Ureter (tissue), 1 donor: ENCODE measurements around the gene OAS3. TPM values are rescaled to one million over a fixed set of nuclear protein-coding genes. Genes with fewer than 3 reads are reported as not detected.
"Not testable (repeated sequence)": the region's sequence is repeated elsewhere in the genome, so short reads cannot be mapped to it uniquely, and the experiment has no call there.

Experiments used
- DNase-seq: peaks from one replicate; pipeline ENCODE4 v3.0.0-alpha.2; 2020; ENCODE audit warnings: low spot score
- total RNA-seq: library from RNA; stranded (reverse); gene quantifications from one replicate; pipeline ENCODE4 v1.2.4, GENCODE V29; 2023
- donor health status: DM: yes; HTN: yes; CAD: no.

The OAS3 gene
- total RNA-seq, 1 donor from 2014 or later, result 33.4 TPM

DNA sequence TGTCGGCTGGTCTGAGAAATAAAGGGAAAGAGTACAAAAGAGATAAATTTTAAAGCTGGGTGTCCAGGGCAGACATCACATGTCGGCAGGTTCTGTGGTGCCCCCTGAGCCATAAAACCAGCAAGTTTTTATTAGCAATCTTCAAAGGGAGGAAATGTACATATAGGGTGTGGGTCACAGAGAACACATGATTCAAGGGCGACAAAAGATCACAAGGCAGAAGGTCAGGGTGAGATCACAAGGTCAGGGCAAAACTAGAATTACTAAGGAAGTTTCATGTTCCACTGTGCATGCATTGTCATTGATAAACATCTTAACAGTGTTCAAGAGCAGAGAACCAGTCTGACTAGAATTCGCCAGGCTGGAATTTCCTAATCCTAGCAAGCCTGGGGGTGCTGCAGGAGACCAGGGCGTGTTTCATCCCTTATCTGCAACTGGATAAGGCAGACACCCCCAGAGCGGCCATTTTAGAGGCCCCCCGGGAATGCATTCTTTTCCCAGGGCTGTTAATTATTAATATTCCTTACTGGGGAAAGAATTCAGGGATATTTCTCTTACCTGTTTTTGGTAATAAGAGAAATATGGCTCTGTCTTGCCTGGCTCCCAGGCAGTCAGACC lies 11.7 kb upstream of the OAS3 start:
- not testable (repeated sequence) for DNase-seq

DNA sequence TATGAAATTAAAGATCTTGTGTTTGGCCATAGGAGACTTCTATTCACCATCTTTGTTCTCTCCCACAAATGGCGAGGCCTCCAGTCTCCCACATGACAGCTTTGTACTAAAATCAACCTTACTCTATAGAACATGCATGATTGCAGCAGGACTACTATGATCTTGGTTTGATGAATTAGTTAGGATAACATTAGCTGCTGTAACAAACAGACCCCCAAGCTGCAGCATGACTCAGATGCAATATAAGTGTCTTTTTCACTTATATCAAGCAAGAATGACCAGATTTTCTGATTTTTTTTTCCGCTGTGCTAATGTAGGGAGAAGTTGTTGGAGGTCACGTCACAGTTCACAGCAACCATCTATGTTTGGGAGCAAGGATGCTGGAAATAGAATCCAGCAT lies 10.8 kb upstream of the OAS3 start:
- DNase-seq, result no peak

DNA sequence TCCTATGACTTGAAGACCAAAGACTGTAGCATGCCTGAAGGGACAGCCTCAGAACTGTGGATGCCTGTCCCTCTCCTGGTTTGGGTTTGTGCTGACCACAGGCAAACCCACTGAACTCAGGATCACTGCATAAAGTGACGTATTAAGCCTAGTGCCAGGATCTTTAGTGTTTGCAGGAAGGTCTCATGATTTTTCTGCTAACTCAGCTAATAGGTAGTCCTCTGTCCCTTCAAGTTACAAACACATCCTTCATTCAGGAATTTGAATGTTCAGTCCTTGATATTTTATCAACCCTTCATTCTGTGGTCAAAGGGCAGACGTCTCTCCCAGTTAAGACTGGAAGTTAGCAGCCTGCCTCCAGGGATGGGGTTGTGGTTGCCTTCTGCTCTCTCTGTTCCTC lies 10.3 kb upstream of the OAS3 start:
- no peak for DNase-seq

DNA sequence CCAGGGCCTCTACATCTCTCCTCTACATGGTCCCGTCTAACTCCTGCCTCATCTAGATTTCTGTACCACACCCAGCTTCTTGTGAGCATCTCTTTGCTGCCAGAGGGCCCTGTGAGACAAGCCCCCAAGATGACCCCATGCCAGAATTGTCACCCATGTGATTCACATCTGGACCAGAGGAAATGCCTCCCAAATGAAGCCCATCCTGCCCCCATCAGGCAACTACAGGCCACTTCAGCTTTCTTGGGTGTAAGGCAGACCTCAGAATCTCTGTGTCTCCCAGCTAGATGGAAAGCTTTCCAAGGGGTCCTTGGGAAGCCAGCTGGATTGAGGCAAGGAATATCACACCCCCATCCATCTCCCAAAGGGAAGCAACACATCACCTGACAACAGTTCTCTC lies 9.3 kb upstream of the OAS3 start:
- no peak for DNase-seq

DNA sequence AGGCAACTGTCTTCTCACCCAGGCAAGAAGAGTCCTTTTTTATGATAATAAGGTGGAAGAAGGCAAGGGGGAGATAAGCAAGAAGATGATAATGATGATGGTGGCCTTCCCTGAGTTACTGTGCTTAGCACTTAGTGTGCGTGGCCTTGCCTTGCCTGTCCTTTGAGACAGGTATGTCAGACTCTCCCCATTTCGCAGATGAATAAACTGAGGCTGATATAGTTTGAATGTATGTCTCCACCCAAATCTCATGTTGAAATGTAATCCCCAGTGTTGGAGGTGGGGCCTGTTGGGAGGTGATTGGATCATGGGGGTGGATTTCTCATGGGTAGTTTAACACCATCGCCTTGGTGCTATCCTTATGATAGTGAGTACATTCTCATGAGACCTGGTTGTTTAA lies 8.6 kb upstream of the OAS3 start:
- DNase-seq, result no peak

DNA sequence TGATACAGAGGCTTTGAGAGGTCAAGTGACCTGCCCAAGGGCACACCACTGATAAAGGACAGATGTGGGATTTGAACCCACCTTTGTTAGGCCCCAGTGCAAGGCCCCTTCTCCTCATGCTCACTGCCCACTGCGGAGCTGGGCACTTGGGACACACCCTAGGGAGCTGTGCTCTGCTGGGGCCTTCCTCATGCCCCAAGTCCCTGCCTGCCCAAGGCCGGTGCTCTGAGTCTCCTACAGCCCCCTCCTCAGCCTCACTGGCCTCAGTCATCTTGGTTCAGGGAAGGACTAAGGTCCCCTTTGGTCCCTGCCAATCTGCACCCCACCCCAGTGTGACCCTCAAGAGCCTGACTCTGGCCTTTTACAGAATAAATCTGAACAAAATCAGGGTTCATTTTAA lies 7.9 kb upstream of the OAS3 start:
- no peak for DNase-seq

DNA sequence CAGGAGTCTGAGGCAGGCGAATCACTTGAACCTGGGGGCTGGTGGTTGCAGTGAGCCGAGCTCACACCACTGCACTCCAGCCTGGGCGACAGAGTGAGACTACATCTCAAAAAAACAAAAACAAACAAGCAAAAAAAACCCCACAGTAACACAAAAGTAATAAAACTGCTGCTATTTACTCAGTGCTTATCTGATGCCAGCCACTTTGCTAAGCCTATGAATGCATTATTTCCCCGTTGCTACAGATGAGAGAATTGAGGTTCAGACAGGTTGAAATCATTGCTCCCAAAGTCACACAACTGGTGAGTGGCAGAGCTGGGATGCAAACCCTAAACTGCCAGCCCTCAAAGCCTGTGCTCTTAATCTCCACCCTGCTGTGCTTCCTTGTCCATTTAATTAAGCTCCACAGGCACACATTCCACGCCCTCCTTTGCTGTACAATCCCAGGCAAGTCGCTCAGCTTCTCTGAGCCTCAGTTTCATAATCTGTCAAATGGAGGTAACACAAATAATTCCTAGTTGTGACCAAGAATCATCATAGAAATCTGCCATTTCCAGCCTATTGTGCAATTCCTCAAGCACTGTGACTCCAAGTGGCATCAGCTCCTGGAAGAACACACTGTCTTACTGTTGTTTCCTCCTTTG lies 5.7 kb upstream of the OAS3 start:
- no peak for DNase-seq

DNA sequence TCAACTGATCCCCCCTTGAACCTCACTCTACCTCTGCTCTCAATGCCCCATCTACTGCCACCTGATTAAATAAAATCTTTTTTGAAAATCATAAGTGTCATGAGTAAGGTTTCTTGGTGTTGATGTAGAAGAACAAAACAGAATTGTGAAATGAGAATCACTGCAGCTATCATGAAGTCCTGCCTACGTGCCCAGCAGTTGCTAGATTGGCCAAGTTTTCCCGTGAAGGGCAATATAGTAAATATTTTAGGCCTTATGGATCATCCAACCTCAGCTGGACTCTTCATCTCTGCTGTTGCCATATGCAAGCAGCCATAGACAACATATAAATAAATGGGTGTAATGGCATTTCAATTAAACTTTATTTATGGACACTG lies 5.2 kb upstream of the OAS3 start:
- no peak for DNase-seq

DNA sequence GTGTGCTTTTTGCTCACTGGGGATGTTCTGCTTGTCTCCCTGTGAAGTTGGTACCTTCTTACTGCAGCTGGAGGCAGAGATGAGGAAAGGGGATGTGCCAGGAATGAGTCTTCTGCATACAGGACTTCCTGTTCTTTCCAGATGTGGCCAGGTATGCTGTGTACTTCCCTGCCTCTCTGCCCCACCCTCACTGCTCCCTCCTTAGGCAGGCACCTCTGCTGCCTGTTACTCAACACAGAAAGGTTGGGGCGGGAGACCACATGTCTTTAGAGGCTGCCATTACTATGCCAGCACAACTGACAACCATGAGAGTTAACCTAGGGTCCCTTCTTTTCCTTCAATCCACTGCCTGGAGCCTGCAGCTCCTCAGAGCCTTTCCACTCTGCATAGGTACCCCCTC lies 2.0 kb upstream of the OAS3 start:
- DNase-seq, result no peak

DNA sequence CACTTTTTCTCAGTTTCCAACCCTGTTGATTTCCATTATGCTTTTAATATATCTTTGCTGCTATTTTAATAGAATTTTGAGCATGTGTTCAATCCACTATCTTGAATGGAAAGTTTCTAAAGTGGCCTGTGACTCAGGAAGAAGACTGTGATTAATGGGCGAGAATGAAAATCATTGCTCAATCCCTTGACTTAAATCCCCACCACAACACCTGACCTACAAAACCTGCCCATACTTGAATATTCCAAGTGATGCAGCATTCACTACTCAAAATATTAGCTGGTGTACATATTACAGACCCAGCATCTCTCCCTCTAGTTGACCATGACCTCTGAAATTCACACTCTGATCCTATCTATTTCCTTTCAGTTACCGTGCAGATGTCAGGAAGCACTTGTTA lies 1.3 kb upstream of the OAS3 start:
- no peak for DNase-seq

DNA sequence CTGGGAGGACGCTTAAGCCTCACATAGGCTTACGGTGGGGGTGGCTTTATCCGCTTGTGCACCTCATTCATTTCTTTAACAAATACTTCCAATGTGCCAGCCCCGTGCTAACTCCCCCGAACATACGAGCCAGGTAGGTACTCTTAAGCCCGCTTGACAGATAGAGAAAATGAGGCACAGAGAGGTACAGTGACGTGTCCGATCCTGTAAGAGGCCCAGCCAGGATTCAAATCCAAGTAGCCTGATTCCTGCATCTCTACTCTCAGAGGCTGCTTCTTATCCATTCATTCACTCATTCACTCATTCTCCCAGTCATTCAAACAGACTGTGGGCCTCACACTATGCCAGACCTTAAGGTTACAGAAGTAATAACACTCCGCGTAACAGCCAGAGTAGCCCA lies 477 bp downstream of the OAS3 start:
- DNase-seq, result no peak

DNA sequence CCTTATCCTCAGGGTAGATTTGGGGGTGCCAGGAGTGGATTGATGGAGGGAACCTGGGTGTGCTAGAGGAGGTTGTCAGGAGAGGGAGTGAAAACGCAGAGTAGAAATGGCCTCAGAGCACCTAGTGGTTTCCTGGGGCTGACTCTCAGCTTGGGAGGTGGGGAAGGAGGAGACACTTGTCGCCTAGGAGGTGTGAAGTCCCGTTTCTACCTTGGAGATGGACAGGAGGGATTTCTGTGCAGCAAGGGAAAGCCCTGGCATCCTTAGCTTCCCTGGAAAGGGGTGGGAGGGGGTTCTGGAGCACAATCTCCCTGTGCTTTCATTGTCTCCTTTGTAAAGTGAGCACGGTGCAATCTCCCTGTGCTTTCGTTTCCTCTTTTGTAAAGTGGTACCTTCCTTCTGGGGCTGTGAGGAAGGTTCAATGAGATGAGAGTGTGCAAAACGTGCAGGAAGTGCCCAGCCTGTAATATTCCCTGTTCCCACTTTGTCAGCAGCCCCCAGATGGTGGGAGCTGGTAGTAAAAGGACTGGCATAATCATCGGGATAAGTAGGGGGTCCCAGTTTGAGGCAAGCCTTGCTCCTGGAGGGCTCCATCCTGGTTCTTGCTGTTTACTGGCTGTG lies 1.6 kb downstream of the OAS3 start:
- DNase-seq, result no peak

DNA sequence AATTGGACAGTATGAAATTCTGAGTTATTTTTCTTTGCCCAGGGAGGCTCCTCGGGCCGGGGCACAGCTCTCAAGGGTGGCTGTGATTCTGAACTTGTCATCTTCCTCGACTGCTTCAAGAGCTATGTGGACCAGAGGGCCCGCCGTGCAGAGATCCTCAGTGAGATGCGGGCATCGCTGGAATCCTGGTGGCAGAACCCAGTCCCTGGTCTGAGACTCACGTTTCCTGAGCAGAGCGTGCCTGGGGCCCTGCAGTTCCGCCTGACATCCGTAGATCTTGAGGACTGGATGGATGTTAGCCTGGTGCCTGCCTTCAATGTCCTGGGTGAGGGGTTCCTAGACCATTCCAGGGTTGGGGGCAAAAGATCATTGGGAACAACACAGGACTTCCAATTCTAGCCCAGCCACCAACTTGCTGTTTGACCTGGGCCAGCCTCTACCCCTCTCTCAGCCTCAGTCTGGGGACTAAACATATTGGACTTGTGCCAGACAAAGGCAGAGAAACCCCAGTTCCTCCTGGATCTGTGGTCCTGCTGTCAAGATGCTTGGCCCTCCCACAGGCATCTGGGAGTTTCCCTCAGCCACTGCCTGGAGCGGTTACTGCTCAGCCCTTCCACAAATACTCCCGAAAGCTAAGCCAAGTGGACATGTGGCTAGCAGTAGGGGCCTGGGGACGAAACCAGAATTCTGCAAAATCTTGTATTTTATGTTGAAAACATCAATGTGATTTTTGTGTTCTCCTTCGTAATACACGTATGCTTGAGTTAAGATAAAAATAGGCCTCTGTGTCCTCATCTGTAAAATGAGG lies 3.5 kb downstream of the OAS3 start:
- no peak for DNase-seq

DNA sequence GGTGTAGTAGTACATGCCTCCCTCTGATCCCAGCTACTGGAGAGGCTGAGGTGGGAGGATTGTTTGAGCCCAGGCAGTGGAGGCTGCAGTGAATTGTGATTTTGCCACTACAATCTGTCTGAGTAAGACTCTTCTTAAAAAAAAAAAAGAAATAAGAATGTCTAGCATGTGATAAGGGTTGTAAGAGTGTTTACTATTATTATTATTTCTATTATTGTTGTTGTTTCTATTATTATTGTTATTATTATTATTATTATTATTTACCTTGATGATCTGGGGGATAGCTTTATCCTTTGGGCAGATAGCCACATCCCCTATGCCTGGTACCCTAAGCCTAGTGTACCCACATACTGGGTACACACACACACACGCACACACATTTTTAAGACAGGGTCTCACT lies 4.3 kb downstream of the OAS3 start:
- no peak for DNase-seq

DNA sequence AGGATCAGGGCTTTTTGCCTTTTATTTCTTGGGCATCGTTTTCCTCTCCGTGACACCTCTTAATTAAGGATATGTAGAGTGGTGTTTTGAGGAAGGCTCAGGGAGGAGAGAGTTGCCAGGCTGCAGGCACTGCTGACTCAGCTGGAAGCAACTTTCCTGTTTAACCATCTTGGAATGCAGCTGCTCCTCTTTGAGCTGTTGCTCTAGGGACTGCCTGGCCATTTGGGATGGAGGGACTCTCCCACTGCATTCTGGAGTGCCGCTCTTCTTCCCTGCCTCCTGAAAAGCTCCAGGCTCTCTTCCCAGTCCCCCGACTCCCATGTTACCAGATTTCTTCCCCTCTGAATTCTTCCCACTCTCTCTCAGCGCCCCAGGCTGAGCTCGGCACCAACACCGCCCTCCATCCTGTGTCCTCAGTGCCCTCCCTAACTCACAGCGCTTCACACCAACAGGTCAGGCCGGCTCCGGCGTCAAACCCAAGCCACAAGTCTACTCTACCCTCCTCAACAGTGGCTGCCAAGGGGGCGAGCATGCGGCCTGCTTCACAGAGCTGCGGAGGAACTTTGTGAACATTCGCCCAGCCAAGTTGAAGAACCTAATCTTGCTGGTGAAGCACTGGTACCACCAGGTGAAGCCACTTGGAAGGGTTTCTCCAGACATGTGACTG lies 5.9 kb downstream of the OAS3 start:
- DNase-seq, result no peak

DNA sequence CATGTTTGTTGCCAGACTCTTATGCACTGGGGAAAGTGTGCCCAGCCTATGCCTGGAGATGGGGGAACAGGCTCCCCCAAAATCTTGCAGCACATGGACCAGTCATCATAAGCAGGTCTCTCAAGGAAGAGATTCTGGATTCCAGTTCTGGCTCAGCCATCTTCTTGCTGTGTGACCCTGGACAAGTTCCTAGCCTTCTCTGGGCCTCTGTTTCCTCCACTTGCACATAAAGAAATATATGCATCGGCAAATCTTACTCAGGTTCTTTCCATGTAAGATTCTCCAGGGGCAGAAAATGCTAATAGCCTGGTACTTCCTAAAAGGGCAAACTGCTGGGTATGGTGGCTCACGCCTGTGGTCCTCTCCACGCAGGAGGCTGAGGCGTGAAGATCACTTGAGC lies 7.2 kb downstream of the OAS3 start:
- DNase-seq, result no peak

DNA sequence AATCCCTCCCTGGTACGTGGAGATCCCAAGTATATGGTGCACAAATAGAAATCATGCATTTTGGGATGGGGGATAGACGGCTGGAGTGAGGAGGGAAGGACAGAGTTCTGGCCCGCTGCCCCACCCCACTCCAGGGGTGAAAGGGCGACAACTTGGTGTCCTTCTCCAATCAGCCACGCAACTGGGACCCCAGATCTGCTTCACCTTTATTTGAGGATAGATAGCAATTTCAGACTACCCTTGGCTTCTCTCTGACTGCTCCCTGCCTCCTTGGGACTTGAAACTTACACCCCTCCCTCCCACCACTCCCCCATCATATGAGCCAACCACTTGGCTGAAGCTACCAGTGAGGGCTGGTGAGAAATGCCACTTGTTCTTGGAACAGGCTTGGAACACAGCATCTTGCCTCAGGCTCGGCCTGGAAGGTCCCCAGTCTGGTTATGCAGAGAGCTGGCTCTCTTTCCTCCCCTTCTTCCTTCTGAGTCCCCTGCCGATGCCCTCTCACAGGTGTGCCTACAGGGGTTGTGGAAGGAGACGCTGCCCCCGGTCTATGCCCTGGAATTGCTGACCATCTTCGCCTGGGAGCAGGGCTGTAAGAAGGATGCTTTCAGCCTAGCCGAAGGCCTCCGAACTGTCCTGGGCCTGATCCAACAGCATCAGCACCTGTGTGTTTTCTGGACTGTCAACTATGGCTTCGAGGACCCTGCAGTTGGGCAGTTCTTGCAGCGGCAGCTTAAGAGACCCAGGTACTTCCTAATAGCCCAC lies 8.1 kb downstream of the OAS3 start:
- DNase-seq, result no peak

DNA sequence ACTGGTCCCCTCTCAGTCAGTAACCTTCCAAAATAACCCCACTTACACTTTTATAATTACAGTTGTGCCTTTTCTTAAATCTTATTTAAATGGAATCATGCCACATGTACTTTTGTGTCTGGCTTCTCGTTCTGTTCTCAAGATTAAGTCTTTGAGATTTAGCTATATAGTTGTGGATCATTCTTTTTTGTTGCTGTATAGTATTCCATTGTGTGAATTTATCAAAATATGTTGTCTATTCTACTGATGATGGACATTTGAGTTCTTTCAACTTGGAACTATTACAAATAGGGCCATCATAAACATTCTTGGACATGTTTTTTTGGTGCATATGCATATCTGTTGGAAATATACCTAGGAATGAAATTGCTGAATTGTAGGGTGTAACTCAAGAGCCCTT lies 9.0 kb downstream of the OAS3 start:
- no peak for DNase-seq

DNA sequence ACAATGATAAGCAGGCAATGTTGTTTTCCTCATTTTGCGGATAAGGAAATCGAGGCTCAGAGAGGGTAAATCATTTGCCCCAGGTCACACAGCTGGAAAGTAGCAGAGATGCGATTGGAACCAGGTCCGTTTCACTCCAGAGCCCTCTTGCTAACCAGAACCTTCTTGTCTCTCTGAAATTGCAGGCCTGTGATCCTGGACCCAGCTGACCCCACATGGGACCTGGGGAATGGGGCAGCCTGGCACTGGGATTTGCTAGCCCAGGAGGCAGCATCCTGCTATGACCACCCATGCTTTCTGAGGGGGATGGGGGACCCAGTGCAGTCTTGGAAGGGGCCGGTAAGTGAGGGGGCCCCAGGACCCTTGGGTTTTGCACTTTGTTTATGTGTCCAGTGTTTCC lies 9.5 kb downstream of the OAS3 start:
- no peak for DNase-seq

DNA sequence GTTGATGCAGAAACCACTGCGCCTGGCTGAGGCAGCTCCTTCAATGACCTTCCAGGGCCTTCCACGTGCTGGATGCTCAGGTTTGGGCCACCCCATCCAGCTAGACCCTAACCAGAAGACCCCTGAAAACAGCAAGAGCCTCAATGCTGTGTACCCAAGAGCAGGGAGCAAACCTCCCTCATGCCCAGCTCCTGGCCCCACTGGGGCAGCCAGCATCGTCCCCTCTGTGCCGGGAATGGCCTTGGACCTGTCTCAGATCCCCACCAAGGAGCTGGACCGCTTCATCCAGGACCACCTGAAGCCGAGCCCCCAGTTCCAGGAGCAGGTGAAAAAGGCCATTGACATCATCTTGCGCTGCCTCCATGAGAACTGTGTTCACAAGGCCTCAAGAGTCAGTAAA lies 10.5 kb downstream of the OAS3 start:
- no peak for DNase-seq

DNA sequence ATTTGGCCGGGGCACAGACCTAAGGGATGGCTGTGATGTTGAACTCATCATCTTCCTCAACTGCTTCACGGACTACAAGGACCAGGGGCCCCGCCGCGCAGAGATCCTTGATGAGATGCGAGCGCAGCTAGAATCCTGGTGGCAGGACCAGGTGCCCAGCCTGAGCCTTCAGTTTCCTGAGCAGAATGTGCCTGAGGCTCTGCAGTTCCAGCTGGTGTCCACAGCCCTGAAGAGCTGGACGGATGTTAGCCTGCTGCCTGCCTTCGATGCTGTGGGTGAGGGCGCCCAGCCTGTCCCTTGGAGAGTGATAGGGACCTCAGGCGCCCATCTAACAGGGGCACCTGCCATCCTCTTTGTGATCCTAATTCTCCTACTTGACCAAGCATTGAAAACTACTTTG lies 12.4 kb downstream of the OAS3 start:
- DNase-seq, result no peak

DNA sequence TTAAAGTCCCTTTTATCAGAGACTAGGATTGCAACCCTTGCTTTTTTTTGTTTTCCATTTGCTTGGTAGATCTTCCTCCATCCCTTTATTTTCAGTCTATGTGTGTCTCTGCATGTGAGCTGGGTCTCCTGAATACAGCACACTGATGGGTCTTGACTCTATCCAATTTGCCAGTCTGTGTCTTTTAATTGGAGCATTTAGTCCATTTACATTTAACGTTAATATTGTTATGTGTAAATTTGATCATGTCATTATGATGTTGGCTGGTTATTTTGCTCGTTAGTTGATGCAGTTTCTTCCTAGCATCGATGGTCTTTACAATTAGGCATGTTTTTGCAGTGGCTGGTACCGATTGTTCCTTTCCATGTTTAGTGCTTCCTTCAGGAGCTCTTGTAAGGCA lies 18.9 kb downstream of the OAS3 start:
- not testable (repeated sequence) for DNase-seq
